ENCODE measurements around the gene ATP2B2. TPM values are rescaled to one million over a fixed set of nuclear protein-coding genes. Genes with fewer than 3 reads are reported as not detected.

The ATP2B2 gene
- total and polyA plus RNA-seq, 2 of the 8 experiments (the other 6 are each of a cell fraction or from before 2014, with no cell fraction given) = 0.14 to 1.2 TPM

- TF ChIP-seq ATF2 (IDR thresholded peaks at IDR 0.05; ENCODE audit: low read length) = no peak
These were observed 196.7 kb downstream of the ATP2B2 start (continued) for GRCh38 chr3:10308678-10309077.

Measured in H1 (cell line).